Stimulated activated CD8-positive, alpha-beta memory T cell treated with anti-CD3 and anti-CD28 coated beads, Interleukin-4, amount 100 ng/mL, for 48 hours (primary cell): ENCODE results near the gene PPP1R1B.

Source experiments
- DNase-seq: peaks from one replicate; pipeline ENCODE4 v3.0.0-alpha.2; 2020

PPP1R1B gene

DNA sequence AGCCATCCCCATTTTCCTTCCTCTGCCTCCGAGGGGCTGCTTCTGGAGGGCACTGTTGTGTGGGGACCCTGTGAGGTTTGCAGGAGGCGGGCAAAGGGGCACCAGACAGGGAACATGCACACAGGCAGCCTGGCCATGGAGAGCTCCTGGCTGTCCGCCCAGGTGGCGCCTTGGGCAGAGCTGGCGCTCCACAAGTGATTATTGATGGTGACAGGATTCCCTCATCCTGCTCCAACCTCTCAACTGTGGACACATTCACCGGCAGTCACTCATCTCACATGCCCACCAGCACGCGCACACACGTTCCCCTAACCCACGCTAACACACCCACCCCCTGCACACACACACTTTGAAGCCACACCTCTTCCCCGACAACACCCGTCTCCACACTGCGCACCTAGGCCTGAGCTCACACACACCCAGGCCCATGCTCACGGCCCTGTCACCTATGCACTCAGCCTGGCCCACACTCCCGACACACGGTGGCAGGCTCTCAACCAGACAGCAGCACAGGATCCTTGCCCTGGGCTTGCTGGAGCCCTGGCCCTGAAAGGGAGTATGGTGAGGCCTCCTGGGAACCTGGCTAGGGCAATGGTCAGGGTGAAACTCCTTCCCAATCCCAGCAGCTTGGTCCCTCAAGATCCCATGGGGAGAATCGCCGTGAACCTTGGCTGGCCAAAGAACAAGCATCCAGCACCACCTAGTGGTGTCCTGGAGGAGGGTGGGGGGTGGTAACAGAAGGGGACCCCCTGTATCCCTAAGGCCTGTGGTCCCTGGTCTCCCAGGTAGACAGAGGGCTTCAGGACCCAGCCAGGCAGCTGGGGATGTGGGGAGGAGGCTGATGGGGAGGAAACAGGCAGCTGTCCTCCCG lies 45.1 kb downstream of the PPP1R1B start:
- DNase-seq: no peak

DNA sequence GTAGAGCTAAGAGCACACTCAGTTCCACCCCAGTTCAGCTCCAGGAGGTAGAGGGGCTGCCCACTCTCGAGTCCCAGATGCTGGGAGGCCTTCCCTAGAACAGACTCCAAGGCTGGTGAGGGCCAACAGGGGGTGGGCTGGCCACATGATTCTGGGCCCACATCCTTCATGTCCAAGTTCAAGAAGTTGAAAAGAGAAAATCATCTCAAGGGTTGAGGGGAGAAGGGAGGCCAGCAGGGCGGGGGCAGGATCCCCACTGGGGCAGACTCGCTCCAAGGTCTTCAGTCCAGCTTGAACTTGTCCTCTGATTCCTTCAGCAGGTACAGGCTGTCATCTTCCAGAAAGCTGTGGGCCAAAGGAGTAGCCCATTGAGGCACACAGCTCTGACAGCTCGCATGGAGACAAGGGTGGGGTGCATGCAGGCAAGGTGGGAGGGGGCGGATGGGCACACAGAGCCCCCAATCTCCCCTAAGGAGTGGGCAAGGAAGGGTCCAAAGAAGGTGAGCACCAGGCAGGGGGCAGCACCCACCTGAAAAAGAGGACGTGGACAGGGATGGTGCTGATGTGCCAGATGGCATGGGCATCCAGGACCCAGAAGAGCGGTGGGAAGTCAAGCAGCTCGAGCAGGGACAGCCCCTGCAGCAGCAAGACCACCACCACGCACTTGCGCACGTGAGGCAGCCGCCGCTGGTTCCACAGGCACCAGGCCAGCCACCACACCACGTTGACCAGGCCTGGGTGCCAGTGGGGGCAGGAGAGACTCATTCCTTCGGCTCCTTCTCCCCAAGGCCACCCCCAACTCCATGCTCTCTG lies 46.0 kb downstream of the PPP1R1B start:
- DNase-seq: no peak

DNA sequence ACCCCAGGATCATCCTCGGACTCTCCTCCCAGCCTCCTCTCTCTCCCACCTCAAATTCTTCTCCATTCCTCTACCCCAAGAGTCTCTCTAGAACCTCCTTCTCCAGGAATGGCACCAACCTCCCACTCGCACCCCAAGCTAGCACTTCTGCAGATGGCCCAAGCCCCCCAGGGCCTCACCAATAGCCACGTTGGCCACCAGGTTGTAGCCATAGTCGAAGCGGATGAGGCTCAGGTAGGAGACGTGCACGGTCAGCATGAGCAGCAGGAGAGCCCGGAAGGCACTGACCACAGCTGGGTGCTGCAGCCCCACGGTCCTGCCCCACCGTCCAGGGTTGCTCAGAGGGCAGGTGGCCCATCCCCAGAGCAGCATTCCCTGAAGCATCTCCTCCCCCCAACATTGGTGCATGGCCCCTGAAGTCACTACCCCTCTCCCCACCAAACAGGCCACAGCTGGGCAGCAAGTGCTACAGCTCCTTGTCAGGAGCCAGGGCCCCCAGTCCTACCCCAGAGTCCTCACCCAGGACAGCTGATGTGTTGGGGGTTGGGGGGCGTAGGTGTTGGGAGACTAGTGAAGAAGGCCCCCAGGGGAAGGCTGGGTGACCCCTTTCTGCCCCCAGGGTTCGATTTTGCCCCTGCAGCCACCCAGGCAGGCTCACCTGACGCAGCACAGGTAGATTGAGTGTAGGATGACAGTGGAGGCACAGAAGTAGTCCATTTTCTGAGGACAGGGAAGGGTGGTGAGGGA lies 46.8 kb downstream of the PPP1R1B start:
- DNase-seq: no peak

DNA sequence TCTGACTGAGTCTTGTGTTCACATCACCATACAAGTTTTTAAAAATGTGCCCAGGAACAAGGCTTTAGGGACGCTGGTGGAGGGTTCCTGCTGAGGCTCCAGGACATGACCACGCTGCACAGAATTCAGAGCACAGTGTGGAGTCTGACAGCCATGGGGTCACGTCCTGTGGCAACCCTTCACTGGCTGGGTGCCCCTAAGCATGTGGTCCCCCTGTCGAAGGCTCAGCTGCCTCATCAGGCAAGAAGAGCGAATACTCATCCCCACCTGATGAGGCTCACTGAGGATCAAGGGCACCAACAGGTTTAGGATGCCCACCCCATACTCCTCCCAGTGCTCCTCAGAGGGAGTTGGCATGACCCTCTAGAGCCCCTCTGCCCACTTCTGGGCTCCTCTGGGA lies 47.4 kb downstream of the PPP1R1B start:
- no peak for DNase-seq

DNA sequence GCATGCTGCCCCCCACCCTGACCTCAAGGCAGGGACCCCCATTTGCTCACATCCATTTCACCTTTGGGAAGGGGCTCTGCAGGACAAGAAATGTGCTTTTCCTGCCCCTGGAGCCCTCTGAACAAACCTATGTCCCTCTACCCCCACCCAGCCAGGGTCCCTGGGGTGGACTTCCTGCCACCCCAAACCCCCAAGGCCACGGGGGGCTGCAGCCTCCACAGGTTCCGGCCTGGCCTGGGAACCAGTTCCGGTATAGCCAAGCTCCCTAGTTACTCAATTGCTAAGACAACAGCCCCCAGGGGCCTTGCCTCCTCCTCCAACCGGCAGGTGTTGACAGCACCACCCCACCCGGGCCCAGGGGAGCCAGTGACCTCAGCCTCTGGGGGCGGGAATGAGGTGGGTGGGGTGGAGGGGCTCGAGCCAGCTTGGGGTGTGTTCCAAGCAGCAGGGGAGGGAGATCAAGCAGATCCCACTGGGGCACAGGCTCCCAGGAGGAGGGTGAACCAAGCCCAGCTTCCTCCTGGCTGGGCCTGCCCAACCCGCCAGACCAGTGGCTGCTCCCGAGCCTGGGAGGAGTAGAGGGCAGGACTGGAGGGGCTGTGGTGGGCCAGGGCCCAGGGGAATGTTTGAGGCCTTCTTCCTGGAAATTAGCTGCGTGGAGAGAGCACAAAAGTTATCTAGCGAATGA lies 48.1 kb downstream of the PPP1R1B start:
- DNase-seq: no peak

DNA sequence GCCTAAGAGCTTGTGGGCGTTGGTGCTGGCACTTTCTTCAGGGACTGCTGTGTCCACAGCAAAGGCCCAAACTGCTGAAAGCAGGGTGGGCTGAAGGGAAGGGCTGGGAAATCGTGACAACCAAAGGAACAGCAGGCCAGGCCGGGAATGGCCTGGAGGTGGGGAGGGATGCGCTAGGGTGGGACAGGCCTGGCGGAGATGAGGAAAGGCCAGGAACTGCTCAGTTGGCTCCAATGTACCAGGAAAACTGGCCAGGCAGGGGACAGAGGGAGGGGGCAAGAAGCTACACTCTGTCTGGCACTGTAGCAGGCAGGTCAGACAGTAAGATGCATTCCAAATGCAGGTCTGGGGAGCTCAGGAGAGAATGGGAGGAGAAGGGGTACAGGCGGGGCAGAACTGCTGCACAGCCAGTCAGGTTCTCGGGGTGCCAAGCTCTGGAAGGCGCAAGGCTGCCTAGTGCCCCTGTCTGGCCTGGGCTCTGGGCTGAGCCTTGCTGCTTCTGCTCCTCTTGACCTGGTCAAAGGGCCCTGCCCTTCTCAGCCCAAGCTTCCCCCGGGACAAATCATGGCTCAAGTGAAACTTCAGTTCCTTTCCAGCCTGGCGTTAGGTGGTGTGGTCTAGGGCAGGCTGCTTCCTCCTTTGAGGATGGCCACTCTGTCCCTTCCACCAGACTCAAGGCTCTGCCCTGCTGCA lies 48.8 kb downstream of the PPP1R1B start:
- no peak for DNase-seq

DNA sequence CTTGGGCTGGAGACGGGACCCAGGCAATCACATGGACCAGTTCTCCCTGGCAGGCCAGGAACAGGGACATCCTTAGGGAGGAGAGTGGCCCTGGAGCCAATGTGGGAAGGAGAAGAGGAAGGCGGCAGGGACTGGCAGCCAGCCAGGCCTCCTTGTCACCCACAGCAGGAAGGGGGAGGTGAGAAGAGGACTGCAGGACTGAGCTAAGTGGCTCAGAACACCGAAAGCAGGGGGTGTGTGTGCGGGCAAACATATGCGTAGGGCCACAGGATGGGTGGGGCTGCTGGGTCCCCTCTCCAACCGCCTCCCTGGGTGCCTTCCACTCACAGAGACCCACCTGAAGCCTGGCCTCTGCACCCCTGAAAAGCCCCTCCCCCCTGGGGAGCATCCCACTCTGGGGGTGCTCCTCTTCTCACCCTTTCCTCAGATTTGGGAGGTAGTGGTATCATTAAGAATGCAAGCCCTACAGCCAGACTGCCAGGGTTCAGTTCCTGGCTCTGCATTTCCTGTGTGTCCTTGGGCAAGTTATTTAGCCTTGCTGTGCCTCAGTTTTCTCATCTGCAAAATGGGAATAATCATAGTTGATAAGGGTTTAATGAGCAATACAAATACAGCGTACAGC lies 49.6 kb downstream of the PPP1R1B start:
- DNase-seq: peak; percentile 56

DNA sequence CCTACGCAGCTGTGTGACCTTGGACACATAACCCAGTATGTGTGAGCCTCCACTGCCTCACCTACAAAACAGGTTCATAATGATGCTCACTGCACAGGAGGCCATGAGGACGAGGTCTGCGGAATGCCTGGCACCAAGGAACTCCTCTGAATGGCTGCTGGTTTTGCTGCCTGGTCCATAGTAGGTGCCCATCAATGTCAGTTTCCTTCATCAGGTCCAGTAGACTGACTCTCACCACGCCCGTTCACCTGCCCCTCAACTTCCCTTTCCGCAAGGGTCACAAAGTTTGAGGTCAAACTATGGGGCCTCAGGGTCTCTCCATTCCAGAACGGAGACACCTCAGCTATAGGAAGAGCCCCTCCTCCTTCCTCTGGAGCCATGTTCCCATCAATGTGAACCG lies 50.3 kb downstream of the PPP1R1B start:
- no peak for DNase-seq

DNA sequence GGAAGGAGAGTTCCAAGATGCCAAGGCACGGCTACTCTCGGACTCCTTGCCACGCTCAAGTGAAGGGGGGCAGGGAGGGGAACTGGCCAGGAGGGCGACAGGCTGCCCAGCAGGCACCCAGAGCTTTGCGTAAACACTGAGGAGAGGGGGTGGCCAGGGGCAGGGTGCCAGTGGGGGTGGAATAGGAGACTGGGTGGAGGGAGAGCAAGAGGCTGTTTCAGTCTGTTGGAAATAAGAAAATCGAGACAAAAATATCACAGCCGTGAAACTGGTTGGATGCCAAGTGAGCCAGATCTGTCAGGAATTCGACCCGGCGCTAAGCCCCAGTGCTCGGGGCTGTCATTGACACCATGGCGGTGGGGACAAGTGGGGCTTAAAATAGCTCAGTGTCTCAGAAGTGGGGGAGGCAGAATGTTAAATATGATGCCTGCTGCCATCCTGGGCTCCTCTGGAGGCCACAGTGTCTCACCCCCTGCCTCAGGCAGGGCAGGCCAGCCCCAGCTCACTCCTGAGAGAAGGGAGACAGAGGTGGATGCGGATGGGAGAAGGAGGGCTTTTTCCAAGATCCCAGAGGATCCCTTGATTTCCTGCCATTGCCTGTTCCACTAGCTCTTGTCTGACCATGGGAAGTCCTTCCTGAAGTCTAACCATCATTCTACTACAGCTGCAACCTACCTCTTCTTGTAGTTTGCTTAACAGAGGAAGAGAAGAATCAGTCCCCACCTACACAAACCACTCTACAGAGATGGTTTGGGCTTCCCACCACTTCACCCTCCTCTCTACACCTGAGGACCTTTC lies 51.0 kb downstream of the PPP1R1B start:
- DNase-seq: no peak

DNA sequence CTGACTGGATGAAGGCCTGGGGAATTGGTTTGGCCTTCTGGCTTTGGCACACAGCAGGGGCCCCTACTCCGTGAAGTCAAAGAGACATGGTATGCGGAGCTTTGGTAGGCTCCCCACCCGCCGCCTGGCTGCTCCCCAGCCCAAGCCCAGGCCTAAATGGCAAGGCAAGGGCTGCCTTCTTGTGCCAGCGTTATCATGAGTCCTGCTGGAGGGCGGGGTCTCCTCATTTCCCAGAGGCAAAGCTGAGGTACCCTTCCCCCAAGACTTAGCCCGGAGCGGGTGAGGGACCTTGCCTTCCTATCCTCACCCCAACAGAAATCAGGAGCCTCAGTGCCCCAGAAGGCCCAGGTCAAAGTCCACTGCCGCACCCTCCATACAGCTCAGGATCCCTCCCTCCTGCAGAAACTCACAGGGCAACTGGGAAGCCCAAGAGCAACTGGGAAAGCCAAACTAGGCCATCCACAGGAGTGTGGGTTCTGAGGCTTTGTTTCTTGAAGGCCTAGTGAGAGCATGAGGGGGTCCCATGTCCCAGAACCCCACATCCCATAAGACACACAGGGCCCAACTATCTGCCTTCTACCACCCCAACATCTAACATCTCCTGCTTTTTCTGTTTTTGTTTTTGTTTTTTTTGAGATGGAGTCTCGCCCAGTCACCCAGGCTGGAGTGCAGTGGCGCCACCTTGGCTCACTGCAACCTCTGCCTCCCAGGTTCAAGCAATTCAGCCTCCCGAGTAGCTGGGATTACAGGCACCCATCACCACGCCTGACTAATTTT lies 51.8 kb downstream of the PPP1R1B start:
- DNase-seq: no peak

DNA sequence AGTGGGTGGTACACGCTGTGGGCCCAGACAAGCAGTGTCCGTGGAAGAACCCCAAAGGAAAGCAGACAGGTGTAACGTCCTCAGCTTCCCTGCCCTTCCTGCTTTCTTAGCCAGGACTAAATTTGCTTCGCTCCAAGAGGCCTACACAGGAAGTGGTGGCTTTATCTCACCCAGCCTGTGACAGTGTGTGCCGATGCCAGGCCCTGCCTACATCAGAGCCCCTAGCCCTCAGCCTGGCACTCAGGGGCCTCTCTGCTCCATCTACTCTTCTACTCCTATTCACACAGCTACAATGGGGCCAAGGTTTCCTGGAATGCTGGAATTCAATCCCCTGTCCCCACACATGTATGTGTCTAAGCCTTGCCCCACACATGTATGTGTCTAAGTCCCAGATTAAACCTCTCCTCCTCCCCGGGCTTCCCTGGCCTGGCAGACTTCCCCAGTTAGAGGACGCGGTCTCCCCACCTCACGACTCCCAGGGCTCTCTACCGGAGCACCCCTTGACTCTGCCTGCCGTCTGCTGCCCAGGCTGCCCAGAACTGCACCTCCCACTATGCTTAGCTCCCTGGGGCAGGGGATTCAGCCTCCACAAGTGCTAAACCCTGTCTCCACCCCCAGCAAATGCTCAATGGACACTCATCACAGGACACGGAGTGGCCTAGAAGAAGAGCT lies 52.9 kb downstream of the PPP1R1B start:
- peak; percentile 57 for DNase-seq

DNA sequence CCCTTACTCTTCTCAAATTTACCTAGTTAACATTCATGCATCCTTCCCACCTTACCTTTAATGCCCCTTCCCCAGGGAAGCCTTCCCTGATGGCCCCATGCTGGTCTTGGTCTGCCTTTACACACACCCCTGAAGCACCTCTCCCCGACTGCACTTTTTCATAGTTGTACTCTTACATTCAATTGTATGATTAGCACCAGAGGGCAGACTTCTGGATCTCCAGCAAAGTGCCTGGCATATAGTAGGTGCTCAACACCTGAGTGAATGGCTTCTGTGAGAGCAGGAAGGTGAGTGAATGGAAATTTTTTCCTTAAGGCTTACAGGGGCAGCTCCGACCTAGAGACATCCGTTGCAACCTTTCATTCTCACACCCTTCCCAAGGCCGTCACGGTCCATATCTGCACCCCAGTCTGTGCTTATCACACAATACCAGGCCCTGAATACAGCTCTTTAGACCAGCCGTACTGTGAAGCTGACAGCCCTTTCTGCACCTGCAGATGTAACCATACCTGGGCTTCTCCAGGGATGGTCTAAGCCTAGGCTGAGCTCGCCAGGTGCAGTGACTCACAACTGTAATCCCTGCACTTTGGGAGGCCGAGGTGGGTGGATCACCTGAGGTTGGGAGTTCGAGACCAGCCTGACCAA lies 56.7 kb downstream of the PPP1R1B start:
- no peak for DNase-seq

DNA sequence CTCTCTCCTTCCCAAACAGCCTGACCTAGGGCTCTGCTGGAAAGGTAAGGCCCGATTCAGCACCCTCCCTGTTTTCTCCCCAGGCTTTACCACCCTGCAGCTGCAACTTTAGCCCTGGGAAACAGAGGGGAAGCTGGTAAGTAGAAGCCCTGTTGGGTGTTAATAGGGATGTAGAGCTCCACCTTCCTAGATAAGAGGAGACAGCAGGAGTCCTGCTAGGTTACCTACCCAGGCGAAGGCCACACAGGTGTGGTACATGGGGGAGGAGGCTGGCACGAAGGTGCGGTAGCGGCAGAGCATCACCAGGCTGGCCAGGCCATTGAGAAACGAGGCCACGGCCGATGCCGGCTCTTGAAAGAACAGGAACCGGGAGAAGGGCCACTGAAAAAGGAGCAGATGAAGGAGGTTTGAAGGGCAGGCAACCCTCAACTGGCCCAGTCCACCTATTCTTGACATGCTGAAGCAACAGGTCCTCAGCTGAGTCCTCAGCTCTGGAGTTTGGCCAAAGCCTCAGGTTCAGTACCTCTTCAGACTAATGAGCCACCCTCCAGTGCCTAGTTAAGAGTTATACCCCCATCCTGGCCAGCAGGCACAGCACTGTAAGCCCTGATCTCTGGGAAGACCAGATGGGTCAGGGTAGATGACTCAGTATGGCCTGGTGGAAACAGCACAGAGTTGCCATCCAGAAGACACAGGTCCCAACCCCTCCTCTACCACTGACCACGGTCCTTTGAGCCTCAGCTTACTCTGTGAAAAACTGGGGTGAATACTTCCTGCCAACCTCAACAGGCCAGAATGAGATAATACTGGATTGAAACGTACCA lies 57.8 kb downstream of the PPP1R1B start:
- no peak for DNase-seq
